Measurements from ENCODE around the gene CLEC3A.

DNA sequence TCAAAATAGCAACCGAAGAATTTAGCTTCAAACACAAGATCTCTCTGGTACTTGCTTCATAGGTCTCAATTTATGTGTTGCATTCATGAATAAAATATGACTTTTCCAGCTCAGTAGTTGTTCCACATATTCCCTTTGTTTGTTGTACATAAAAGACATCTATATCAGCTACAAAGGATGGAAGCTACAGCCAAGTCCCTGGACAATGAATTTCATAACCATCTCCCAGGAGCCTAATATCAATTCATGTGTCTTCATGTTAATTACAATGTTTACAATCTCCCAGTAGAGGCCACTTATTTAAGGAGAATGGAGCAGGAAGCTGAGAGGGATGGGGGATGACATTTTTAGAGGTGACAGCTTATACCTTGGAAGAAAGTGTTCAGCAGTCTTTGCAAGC is 3.3 kb downstream of the CLEC3A start:
- TF ChIP-seq POLR2AphosphoS5 (IDR thresholded peaks at IDR 0.05; ENCODE audit: low read depth, low read length) = no peak
- no peak for TF ChIP-seq REST (IDR thresholded peaks at IDR 0.05; ENCODE audit: insufficient read depth in 1 of 2, low read depth in 2 of 2, low read length in 2 of 2)
- TF ChIP-seq SIN3A (IDR thresholded peaks at IDR 0.05; ENCODE audit: borderline replicate concordance, insufficient read depth, low read length) = no peak
- TF ChIP-seq TAF1 (IDR thresholded peaks at IDR 0.05; ENCODE audit: borderline replicate concordance, insufficient read depth, low read length) = no peak
